ENCODE results near the gene BRINP3. TPM values are rescaled to one million over a fixed set of nuclear protein-coding genes. Genes with fewer than 3 reads are reported as not detected.

Gene BRINP3
- total RNA-seq, 1 experiment from 2014 or later, result not detected

DNA sequence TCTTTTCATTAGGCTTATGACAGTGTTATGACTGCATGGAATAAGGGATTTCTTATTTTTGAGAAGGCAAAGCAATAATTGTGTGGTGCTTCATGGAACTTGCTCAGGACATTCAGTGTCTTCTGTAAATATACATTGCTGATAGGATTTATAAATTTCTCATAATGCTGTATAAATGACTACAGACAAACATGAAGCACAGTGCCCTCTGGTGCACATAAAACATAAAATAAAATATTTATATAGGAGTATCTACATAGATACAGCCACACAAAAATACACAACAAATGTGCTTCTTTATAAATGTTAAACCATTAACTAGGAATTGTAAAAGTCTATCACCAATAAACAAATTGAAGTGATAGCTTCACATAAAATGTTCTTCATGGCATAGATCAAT, 24.1 kb downstream of the BRINP3 start:
- H2BK5ac ChIP-seq (ENCODE audit: insufficient read length, low read length), result no peak overlapping the region
- no peak overlapping the region for H4K8ac ChIP-seq (replicated peaks; ENCODE audit: insufficient read length, low read depth, low read length)
- no peak overlapping the region for H3K23ac ChIP-seq (ENCODE audit: insufficient read length, low read depth, low read length)
- H2BK20ac ChIP-seq (ENCODE audit: low read depth, low read length, poor library complexity, severe bottlenecking), result no peak overlapping the region
- H3K9ac ChIP-seq (ENCODE audit: extremely low read depth, insufficient read length, low read length), result no peak overlapping the region
- no peak for DNase-seq
- H3K4me1 ChIP-seq (ENCODE audit: insufficient read depth, low read length), result no peaks in the 10 kb centered on the region
- H2BK120ac ChIP-seq (ENCODE audit: low read depth, low read length, poor library complexity, severe bottlenecking), result no peak overlapping the region
- no peaks in the 10 kb centered on the region for H3K23me2 ChIP-seq (ENCODE audit: insufficient read length, low read depth, low read length, poor library complexity, severe bottlenecking)
- no peak overlapping the region for H3T11ph ChIP-seq (ENCODE audit: low read length)
- Mint-ChIP-seq H3K36me3 (ENCODE audit: insufficient read depth in 1 of 3, low read depth in 3 of 3) (no peaks in the 10 kb centered on the region), H3K27me3 (ENCODE audit: low read depth) (no peaks in the 10 kb centered on the region), H3K9me3 (no peaks in the 10 kb centered on the region), H3K4me1 (no peaks in the 10 kb centered on the region), H3K27ac (no peak overlapping the region), H3K4me3 (no peak overlapping the region)
- no peaks in the 10 kb centered on the region for H3K79me1 ChIP-seq (ENCODE audit: insufficient read depth, low read depth, low read length, poor library complexity, severe bottlenecking)
- no peak overlapping the region for H4K5ac ChIP-seq (ENCODE audit: insufficient read length, low read depth, low read length)
- H3K56ac ChIP-seq (ENCODE audit: insufficient read length, low read depth, low read length), result no peak overlapping the region
- H3K18ac ChIP-seq (ENCODE audit: insufficient read length, low read depth, low read length), result no peak overlapping the region
- H4K91ac ChIP-seq (ENCODE audit: insufficient read length, low read depth, low read length), result no peak overlapping the region
- TF ChIP-seq, protein P1, sequence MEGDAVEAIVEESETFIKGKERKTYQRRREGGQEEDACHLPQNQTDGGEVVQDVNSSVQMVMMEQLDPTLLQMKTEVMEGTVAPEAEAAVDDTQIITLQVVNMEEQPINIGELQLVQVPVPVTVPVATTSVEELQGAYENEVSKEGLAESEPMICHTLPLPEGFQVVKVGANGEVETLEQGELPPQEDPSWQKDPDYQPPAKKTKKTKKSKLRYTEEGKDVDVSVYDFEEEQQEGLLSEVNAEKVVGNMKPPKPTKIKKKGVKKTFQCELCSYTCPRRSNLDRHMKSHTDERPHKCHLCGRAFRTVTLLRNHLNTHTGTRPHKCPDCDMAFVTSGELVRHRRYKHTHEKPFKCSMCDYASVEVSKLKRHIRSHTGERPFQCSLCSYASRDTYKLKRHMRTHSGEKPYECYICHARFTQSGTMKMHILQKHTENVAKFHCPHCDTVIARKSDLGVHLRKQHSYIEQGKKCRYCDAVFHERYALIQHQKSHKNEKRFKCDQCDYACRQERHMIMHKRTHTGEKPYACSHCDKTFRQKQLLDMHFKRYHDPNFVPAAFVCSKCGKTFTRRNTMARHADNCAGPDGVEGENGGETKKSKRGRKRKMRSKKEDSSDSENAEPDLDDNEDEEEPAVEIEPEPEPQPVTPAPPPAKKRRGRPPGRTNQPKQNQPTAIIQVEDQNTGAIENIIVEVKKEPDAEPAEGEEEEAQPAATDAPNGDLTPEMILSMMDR (conservative IDR thresholded peaks at IDR 0.05), result no peak
- H2BK12ac ChIP-seq (ENCODE audit: insufficient read length, low read depth, low read length), result no peak overlapping the region
- no peak overlapping the region for H2AFZ ChIP-seq (ENCODE audit: low read length)
- no peak overlapping the region for H2BK15ac ChIP-seq (ENCODE audit: low read depth, low read length)
- H4K20me1 ChIP-seq (ENCODE audit: control insufficient read depth, insufficient read depth, insufficient read length), result no peaks in the 10 kb centered on the region
- no peaks in the 10 kb centered on the region for H3K79me2 ChIP-seq (ENCODE audit: insufficient read depth, low read length)
- no peak overlapping the region for H3K4me2 ChIP-seq (ENCODE audit: insufficient read depth, insufficient read length, low read length)
- H3K4ac ChIP-seq (ENCODE audit: low read depth, low read length), result no peak overlapping the region
- no peak overlapping the region for H2AK5ac ChIP-seq (ENCODE audit: insufficient read length, low read length)
- no peaks in the 10 kb centered on the region for H3K27me3 ChIP-seq (ENCODE audit: insufficient read depth, low read length)
- no peak overlapping the region for H3K27ac ChIP-seq (ENCODE audit: insufficient read length, low read depth, low read length)
- no peak overlapping the region for H3K14ac ChIP-seq (ENCODE audit: insufficient read depth, low read length)
- H3K9me3 ChIP-seq (ENCODE audit: control insufficient read depth, low read depth, low read length), result no peaks in the 10 kb centered on the region
